Calu3 (cell line): ENCODE data around the gene EGLN2. TPM values are rescaled to one million over a fixed set of nuclear protein-coding genes. Genes with fewer than 3 reads are reported as not detected.
"Not testable (repeated sequence)": the region's sequence is repeated elsewhere in the genome, so short reads cannot be mapped to it uniquely, and the experiment has no call there.

Source experiments
- BruUV-seq: library from RNA; stranded (reverse); fragments of 400-500 nt; replicated peaks from 2 replicates; lab custom pipeline; 2021; lab: Mats Ljungman, UMichigan
- CTCF ChIA-PET: fragments of 300-600 bp; sonication (Branson Sonifier 250); formaldehyde crosslinking; loops from one replicate; lab custom pipeline; 2022; ENCODE audit warnings: antibody characterized with exemption; lab: Charles Lee
- DNase-seq: peaks from one replicate; pipeline ENCODE4 v3.0.0; 2022
- H3K27ac Mint-ChIP-seq: one replicate; pipeline ENCODE4 v1.8.0; 2022; ENCODE audit warnings: mixed read lengths; ENCODE audit not compliant: unreplicated experiment
- H3K27me3 Mint-ChIP-seq: one replicate; pipeline ENCODE4 v1.8.0; 2022; ENCODE audit warnings: mixed read lengths; ENCODE audit not compliant: unreplicated experiment
- H3K36me3 Mint-ChIP-seq: one replicate; pipeline ENCODE4 v1.8.0; 2022; ENCODE audit warnings: mild to moderate bottlenecking, moderate library complexity, mixed read lengths; ENCODE audit not compliant: insufficient read depth, unreplicated experiment
- H3K4me1 Mint-ChIP-seq: one replicate; pipeline ENCODE4 v1.8.0; 2022; ENCODE audit warnings: mild to moderate bottlenecking, low read depth, mixed read lengths; ENCODE audit not compliant: unreplicated experiment
- H3K4me3 Mint-ChIP-seq: one replicate; pipeline ENCODE4 v1.8.0; 2022; ENCODE audit warnings: mild to moderate bottlenecking, low read depth, moderate library complexity, mixed read lengths; ENCODE audit not compliant: unreplicated experiment
- H3K9me3 Mint-ChIP-seq: one replicate; pipeline ENCODE4 v1.8.0; 2022; ENCODE audit warnings: low read depth, mixed read lengths; ENCODE audit not compliant: unreplicated experiment
- CTCF ChIP-seq: fragments of 200-600 bp; IDR thresholded peaks from one replicate; pipeline ENCODE4 v1.8.0; 2022; ENCODE audit warnings: antibody characterized with exemption; ENCODE audit not compliant: unreplicated experiment
- intact Hi-C: fragments of 100-400 bp; cut with micrococcal nuclease; formaldehyde crosslinking; loops from one replicate; pipeline ENCODE4 v1.10.0; 2022; ENCODE audit not compliant: unreplicated experiment
- total RNA-seq: library from RNA; stranded (reverse); gene quantifications from 2 replicates; pipeline ENCODE4 v1.2.3, GENCODE V29; 2022

Gene EGLN2
- total RNA-seq, 1 experiment from 2014 or later: 109 TPM

DNA sequence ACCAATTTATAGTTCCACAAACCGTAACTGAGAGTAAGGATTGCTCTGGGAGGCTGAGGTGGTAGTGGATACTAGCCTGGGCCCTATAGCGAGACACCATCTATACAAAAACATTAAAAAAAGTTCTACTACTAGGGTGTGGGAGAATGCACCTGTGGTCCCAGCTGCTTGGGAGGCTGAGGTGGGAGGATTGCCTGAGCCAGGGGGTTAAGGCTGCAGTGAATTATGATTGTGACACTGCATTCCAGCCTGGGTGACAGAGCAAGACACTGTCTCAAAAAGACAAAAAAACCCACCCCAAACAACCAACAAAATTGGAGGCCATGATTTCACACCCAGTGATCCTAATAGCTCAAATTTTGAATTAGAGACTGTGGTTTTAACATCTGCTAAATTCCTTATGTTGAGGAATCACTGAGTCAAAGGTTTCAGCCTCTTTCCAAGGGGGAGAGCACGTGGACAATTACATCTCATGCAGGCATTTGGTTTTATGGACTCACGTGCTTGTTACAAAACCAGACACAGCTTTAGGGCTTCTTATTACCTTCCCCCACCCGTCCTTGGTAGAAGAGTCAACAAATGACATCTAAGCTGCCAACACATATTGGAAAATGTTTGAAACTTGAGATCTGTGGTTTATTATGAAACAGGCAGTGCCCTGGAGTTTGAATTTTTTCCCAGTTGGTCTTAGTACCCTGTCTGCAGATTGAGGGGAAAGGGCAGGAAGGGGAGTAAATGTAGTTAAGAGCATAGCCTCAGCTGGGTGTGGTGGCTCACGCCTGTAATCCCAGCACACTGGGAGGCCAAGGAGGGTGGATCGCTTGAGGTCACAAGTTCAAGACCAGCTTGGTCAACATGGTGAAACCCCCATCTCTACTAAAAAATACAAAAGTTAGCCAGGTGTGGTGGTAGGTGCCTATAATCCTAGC, 32.8 kb downstream of the EGLN2 start:
- peak overlapping the region; percentile 28 for H3K4me3 Mint-ChIP-seq
- intact Hi-C loops: no loop called here
- no peaks in the 10 kb centered on the region for H3K27me3 Mint-ChIP-seq
- CTCF ChIA-PET: interaction anchor here (0.8 to 1.2 kb wide), 5 partner anchors 9 to 169 kb away, joined by 3 to 5 read pairs (median 3); no protein-coding TSS in a partner anchor
- peak overlapping the region; percentile 83 for H3K27ac Mint-ChIP-seq
- TF ChIP-seq CTCF: no peak
- H3K9me3 Mint-ChIP-seq: no peaks in the 10 kb centered on the region
- DNase-seq: peak; percentile 77
- peaks cover 13% of the 10 kb centered on the region for H3K4me1 Mint-ChIP-seq
- no TSS peak for BruUV-seq
- H3K36me3 Mint-ChIP-seq: peaks cover 16% of the 10 kb centered on the region

- CTCF ChIA-PET: interaction anchor here (0.8 to 1.2 kb wide), 5 partner anchors 10 to 169 kb away, joined by 3 to 5 read pairs (median 3); no protein-coding TSS in a partner anchor
- DNase-seq, intact Hi-C loops, H3K9me3 Mint-ChIP-seq, BruUV-seq, H3K27me3 Mint-ChIP-seq: not testable (repeated sequence)
- Mint-ChIP-seq H3K4me3 (peak overlapping the region; percentile 28), H3K4me1 (peaks cover 13% of the 10 kb centered on the region), H3K36me3 (peaks cover 12% of the 10 kb centered on the region), H3K27ac (peak overlapping the region; percentile 83)
These were observed 33.4 kb downstream of the EGLN2 start for GRCh38 chr19:40832431-40832790.

- H3K4me1 Mint-ChIP-seq: peaks cover 13% of the 10 kb centered on the region
- H3K27me3 Mint-ChIP-seq, H3K27ac Mint-ChIP-seq, H3K4me3 Mint-ChIP-seq, DNase-seq, H3K9me3 Mint-ChIP-seq, intact Hi-C loops, BruUV-seq: not testable (repeated sequence)
- CTCF ChIA-PET: interaction anchor here (0.7 kb wide), 1 partner anchor 15 kb away, joined by 11 read pairs; no protein-coding TSS in a partner anchor
- H3K36me3 Mint-ChIP-seq: peaks cover 11% of the 10 kb centered on the region
These were observed 34.9 kb downstream of the EGLN2 start for GRCh38 chr19:40833728-40834533.

- no peak overlapping the region for H3K27ac Mint-ChIP-seq
- DNase-seq: no peak
- TF ChIP-seq CTCF: no peak
- H3K36me3 Mint-ChIP-seq: peaks cover 8% of the 10 kb centered on the region
- intact Hi-C loops: no loop called here
- H3K9me3 Mint-ChIP-seq: peaks cover 2% of the 10 kb centered on the region
- peaks cover 7% of the 10 kb centered on the region for H3K4me1 Mint-ChIP-seq
- no peaks in the 10 kb centered on the region for H3K27me3 Mint-ChIP-seq
- no peak overlapping the region for H3K4me3 Mint-ChIP-seq
- CTCF ChIA-PET: interaction anchor here (0.7 kb wide), 1 partner anchor 208 kb away, joined by 4 read pairs; no protein-coding TSS in a partner anchor
- no TSS peak for BruUV-seq
These were observed 37.9 kb downstream of the EGLN2 start for GRCh38 chr19:40836754-40837429.

GRCh38 chr19:40838477-40838876, 39.5 kb downstream of the EGLN2 start:
- H3K27me3 Mint-ChIP-seq, intact Hi-C loops, DNase-seq, H3K36me3 Mint-ChIP-seq, H3K4me1 Mint-ChIP-seq, CTCF ChIA-PET, H3K4me3 Mint-ChIP-seq, BruUV-seq, H3K9me3 Mint-ChIP-seq: not testable (repeated sequence)
- H3K27ac Mint-ChIP-seq: peak overlapping the region; percentile 5

- H3K4me3 Mint-ChIP-seq, BruUV-seq, CTCF ChIA-PET, DNase-seq, H3K9me3 Mint-ChIP-seq, H3K4me1 Mint-ChIP-seq, intact Hi-C loops, H3K36me3 Mint-ChIP-seq, H3K27ac Mint-ChIP-seq: not testable (repeated sequence)
- H3K27me3 Mint-ChIP-seq: peaks cover 31% of the 10 kb centered on the region
These were observed 43.0 kb downstream of the EGLN2 start for GRCh38 chr19:40842012-40842411.

DNA sequence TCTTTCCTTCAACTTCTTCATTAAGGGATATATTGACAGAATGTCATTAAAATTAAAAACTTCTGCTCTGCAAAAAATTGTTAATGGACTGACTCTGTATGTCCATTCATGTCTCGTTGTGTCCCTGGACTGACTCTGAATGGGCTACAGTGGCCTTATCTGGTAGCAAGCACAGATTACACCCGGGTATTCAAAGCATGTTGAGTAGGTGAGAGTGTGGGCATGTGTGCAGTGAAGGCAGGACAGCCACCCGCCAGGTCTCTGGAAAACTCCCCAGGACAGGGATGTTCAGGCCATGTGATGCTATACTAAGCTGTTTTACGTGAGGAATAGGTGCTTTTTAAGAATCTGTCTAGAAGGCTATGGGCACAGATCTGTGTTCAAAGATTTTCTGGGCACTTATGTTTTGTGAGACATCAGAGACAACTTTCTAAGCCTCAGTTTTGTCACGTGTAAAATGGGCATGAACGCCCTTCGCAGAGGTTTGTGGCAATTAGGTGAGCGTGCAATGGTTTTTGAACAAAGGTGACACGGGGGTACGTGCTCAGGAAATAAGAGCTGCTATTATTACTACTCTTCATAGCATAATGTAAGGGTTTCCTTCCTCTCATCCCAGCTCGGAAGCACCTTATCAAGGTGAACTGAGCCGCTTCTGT, 44.1 kb downstream of the EGLN2 start:
- H3K27me3 Mint-ChIP-seq: peaks cover 42% of the 10 kb centered on the region
- intact Hi-C loops, CTCF ChIA-PET, BruUV-seq, DNase-seq, H3K36me3 Mint-ChIP-seq, H3K27ac Mint-ChIP-seq, H3K4me1 Mint-ChIP-seq, H3K4me3 Mint-ChIP-seq, H3K9me3 Mint-ChIP-seq: not testable (repeated sequence)
